K562 (cell line): Measurements from ENCODE around the gene PCDHGB2. TPM values are rescaled to one million over a fixed set of nuclear protein-coding genes. Genes with fewer than 3 reads are reported as not detected.

Experiments used
- ATAC-seq: fragments of 200-7000 bp; cut with Tn5 transposase; 3 replicates; pipeline ENCODE4 v1.9.1; 2020; ENCODE audit warnings: moderate library complexity
- BruUV-seq: library from RNA; stranded (reverse); fragments of 400-500 nt; replicated peaks from 2 replicates; lab custom pipeline; 2021; lab: Mats Ljungman, UMichigan
- CTCF ChIA-PET: fragments of 300-600 bp; formaldehyde crosslinking; extraction: SDS; loops from one replicate; lab custom pipeline; 2021; ENCODE audit warnings: low intra/inter-chr PET ratio; lab: Yijun Ruan, JAX
- POLR2A ChIA-PET: fragments of 300-600, 350-650 bp; sonication (Branson Sonifier 250); formaldehyde crosslinking; extraction: SDS; loops from one replicate; lab custom pipeline; 2021; ENCODE audit warnings: antibody characterized with exemption, inconsistent platforms; lab: Yijun Ruan, JAX
- DNase-seq, 4 experiments: peaks; one replicate each; pipeline versions ENCODE4 v3.0.0 to v3.0.0-alpha.2; 2011 to 2018; ENCODE audit warnings: low spot score in 3 of 4, mixed read lengths in 3 of 4; ENCODE audit errors: extremely low read depth in 1 of 4
- FAIRE-seq: peaks from 2 replicates; lab custom pipeline; 2011; peaks lifted over from hg19 to GRCh38; lab: Jason Lieb, UNC
- H2AFZ ChIP-seq: 2 replicates; pipeline ENCODE4 v1.6.0; 2011; ENCODE audit warnings: low read depth, low read length, control low read depth, inconsistent platforms
- H3K27ac ChIP-seq: fragments of 200-600 bp; 3 replicates; pipeline ENCODE4 v1.8.0; 2011; ENCODE audit warnings: low read depth, mild to moderate bottlenecking, control low read depth, inconsistent platforms, low read length, moderate library complexity, mixed read lengths; ENCODE audit errors: extremely low read depth
- H3K27me3 ChIP-seq, 2 experiments: fragments of 300-600 bp in 1 of 2; 2 replicates in 1 of 2; 3 replicates in 1 of 2; pipeline versions ENCODE4 v1.6.0 to v1.8.0; 2011; ENCODE audit warnings: inconsistent platforms in 2 of 2, low read length in 2 of 2, mild to moderate bottlenecking in 1 of 2, mixed read lengths in 1 of 2, moderate library complexity in 1 of 2; ENCODE audit not compliant: control insufficient read depth in 2 of 2, insufficient read depth in 2 of 2
- H3K36me3 ChIP-seq: fragments of 300-600 bp; 3 replicates; pipeline ENCODE4 v1.8.0; 2011; ENCODE audit warnings: mild to moderate bottlenecking, low read length, inconsistent platforms; ENCODE audit not compliant: control insufficient read depth, insufficient read depth
- H3K4me1 ChIP-seq, 2 experiments: fragments of 200-600 bp in 1 of 2; replicated peaks in 1 of 2; 2 replicates in 1 of 2; 3 replicates in 1 of 2; pipeline versions ENCODE4 v1.5.1 to v1.8.0; 2011; ENCODE audit warnings: inconsistent platforms in 2 of 2, low read length in 2 of 2, mild to moderate bottlenecking in 1 of 2, mixed read lengths in 1 of 2, moderate library complexity in 1 of 2; ENCODE audit not compliant: control insufficient read depth in 2 of 2, insufficient read depth in 2 of 2
- H3K4me2 ChIP-seq: 2 replicates; pipeline ENCODE4 v1.6.1; 2011; ENCODE audit warnings: low read length, control low read depth, inconsistent platforms, mixed read lengths; ENCODE audit not compliant: insufficient read depth
- H3K4me3 ChIP-seq: fragments of 200-600 bp; sonication (generic), shearing (Covaris generic); 2 replicates; pipeline ENCODE4 v1.5.1; 2016; ENCODE audit warnings: control low read depth, inconsistent platforms
- H3K79me2 ChIP-seq: fragments of 200-600 bp; 3 replicates; pipeline ENCODE4 v1.8.0; 2011; ENCODE audit warnings: low read length, inconsistent platforms; ENCODE audit not compliant: control insufficient read depth, insufficient read depth
- H3K9ac ChIP-seq, 2 experiments: 2 replicates each; pipeline versions ENCODE4 v1.6.0 to v1.6.1; 2011; ENCODE audit warnings: low read depth in 2 of 2, low read length in 2 of 2, control low read depth in 1 of 2, inconsistent platforms in 1 of 2, mild to moderate bottlenecking in 1 of 2, mixed read lengths in 1 of 2; ENCODE audit not compliant: insufficient read depth in 1 of 2
- H3K9me1 ChIP-seq: one replicate; pipeline ENCODE4 v1.6.0; 2011; ENCODE audit warnings: inconsistent platforms, mild to moderate bottlenecking, low read length, moderate library complexity; ENCODE audit not compliant: control insufficient read depth, insufficient read depth
- H3K9me3 ChIP-seq: replicated peaks from 2 replicates; pipeline ENCODE4 v1.5.1; 2011; ENCODE audit warnings: low read depth, low read length, inconsistent platforms; ENCODE audit not compliant: control insufficient read depth, insufficient read depth
- H4K20me1 ChIP-seq: replicated peaks from 2 replicates; pipeline ENCODE4 v1.6.1; 2011; ENCODE audit warnings: low read length, inconsistent platforms, mixed read lengths; ENCODE audit not compliant: control insufficient read depth, insufficient read depth
- CBFA2T2 ChIP-seq: fragments of 450-650 bp; conservative IDR thresholded peaks from 2 replicates; pipeline ENCODE4 v1.6.1; 2017; ENCODE audit warnings: mild to moderate bottlenecking
- NR1H2 ChIP-seq: sonication (generic); formaldehyde crosslinking; IDR thresholded peaks from 2 replicates; pipeline ENCODE4 v1.4.0; 2020; ENCODE audit warnings: mild to moderate bottlenecking, missing genetic modification reagents
- POLR2AphosphoS5 ChIP-seq: IDR thresholded peaks from 2 replicates; pipeline ENCODE4 v1.6.1; 2011; ENCODE audit warnings: mild to moderate bottlenecking, low read depth, low read length, moderate library complexity; ENCODE audit not compliant: control insufficient read depth, insufficient read depth
- PURB ChIP-seq: sonication (generic); formaldehyde crosslinking; IDR thresholded peaks from 2 replicates; pipeline ENCODE4 v1.9.0; 2021; ENCODE audit warnings: low read depth, mild to moderate bottlenecking, missing genetic modification reagents
- RAD21 ChIP-seq, 2 experiments: fragments of 250-450 bp in 1 of 2; fragments of 450-650 bp in 1 of 2; sonication (Bioruptor Pico) in 1 of 2; formaldehyde crosslinking in 1 of 2; IDR thresholded peaks in 1 of 2; conservative IDR thresholded peaks in 1 of 2; 2 replicates each; pipeline versions ENCODE4 v1.4.0 to v1.8.0; 2020 to 2022; ENCODE audit warnings: mild to moderate bottlenecking in 2 of 2, moderate library complexity in 1 of 2
- TAF9B ChIP-seq: fragments of 450-650 bp; IDR thresholded peaks from 2 replicates; pipeline ENCODE4 v1.6.1; 2018; ENCODE audit warnings: mild to moderate bottlenecking; ENCODE audit not compliant: partially characterized antibody
- TCF3 ChIP-seq: sonication (generic); formaldehyde crosslinking; IDR thresholded peaks from 2 replicates; pipeline ENCODE4 v1.4.0; 2020; ENCODE audit warnings: mild to moderate bottlenecking, missing genetic modification reagents
- YY1 ChIP-seq, 3 experiments: IDR thresholded peaks; 2 replicates each; pipeline ENCODE4 v1.6.1; 2011; ENCODE audit warnings: low read length in 2 of 3, mild to moderate bottlenecking in 2 of 3, moderate library complexity in 2 of 3, borderline replicate concordance in 1 of 3, control low read depth in 1 of 3, low read depth in 1 of 3; ENCODE audit not compliant: insufficient read depth in 3 of 3, insufficient replicate concordance in 2 of 3, control insufficient read depth in 1 of 3, insufficient read length in 1 of 3; ENCODE audit errors: extremely low read depth in 1 of 3
- ZNF57 ChIP-seq: fragments of 450-650 bp; formaldehyde crosslinking; IDR thresholded peaks from 2 replicates; pipeline ENCODE4 v1.4.0; 2020; ENCODE audit warnings: mild to moderate bottlenecking, moderate library complexity
- WGBS: fragments of 100-300 bp; shearing (Covaris generic); methylation state at CpG from one replicate; pipeline ENCODE4 v1.1.6; 2016; ENCODE audit warnings: low coverage, mixed read lengths; ENCODE audit not compliant: insufficient coverage; ENCODE audit errors: missing lambda C conversion rate; 5-methylcytosine and 5-hydroxymethylcytosine counted together
- in situ Hi-C: fragments of 300-500 bp; cut with MboI; formaldehyde crosslinking; loops from 4 replicates; pipeline ENCODE4 v1.15.0; 2018; ENCODE audit warnings: inconsistent platforms, mixed read lengths
- intact Hi-C: fragments of 100-400 bp; cut with micrococcal nuclease; formaldehyde crosslinking; loops from 2 replicates; pipeline ENCODE4 v1.14.2; 2022
- polyA plus RNA-seq, 8 experiments: library from polyadenylated mRNA; depleted of rRNA in 4 of 8; stranded (reverse) in 5 of 8; unstranded in 3 of 8; fragments of >200 nt; fragmentation: Nextera tagmentation in 2 of 8; fragmentation: Illumina TruSeq in 1 of 8; extraction: Ambion mirVana in 2 of 8; extraction: Trizol in 1 of 8; gene quantifications; 2 replicates each; pipeline versions ENCODE4 v1.2.1 to v1.2.3, GENCODE V29; 2011 to 2014; ENCODE audit warnings: inconsistent platforms in 1 of 8, missing spikeins in 1 of 8
- total RNA-seq, 7 experiments: library from RNA; depleted of rRNA in 6 of 7; stranded (reverse); fragments of >200 nt in 6 of 7; fragmentation: Illumina TruSeq in 2 of 7; extraction: Trizol in 2 of 7; gene quantifications; 2 replicates each; pipeline versions ENCODE4 v1.2.1 to v1.2.3, GENCODE V29; 2011 to 2021; ENCODE audit warnings: low replicate concordance in 1 of 7
- TF ChIP-seq, protein P1 (sequence below): sonication (generic); formaldehyde crosslinking; IDR thresholded peaks from 2 replicates; pipeline ENCODE4 v1.8.1; 2022; ENCODE audit warnings: missing genetic modification reagents

The PCDHGB2 gene
- total and polyA plus RNA-seq, 9 of the 15 experiments (the other 6 are each of a cell fraction or from before 2014, with no cell fraction given): 0.06 to 0.54 (median 0.29) TPM; not detected in 1

DNA sequence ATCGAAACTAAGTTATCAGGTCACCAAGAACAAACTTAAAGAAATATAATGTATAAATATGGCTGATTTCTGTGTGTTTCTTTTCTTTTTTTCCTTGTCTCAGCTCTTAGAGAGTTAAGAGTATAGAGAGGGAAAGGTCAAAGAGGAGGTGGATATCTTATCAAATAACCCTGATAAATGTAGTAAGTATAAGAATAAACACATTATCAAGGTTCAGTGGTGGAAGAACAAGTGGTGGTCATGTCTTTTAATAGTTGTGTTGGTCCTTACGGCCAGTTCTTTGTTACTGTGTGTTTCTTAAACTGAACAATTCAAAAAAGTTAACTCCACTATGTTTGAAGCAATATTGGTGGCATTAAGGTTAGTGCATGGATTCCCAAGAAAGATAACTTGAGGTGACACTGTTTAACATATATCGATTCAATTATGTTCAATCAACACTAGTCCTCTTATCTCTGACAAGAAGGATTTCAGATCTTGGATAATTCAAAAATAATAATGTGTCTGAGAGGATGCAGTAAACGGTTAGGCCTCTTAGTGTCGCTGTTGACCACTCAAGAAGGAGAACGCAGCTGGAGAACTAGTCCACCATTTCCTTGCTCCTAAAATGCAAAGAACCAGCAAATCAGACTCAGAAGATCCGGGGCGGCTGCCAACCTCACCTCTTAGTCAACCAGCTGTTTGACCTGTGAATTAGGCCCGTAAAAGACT lies 16.4 kb upstream of the PCDHGB2 start, which contains the start of gene PCDHGA3:
PCDHGA3 (plus strand) TSS at position 588 of the 711 bp plus-strand sequence. CDS start 205 bp downstream, outside the sequence.
- ATAC-seq: peak; percentile 80
- intact Hi-C loops: loop anchor here (5.0 kb wide), 1 partner anchor 169 kb away; no protein-coding TSS in a partner anchor
- no TSS peak for BruUV-seq
- H3K4me3 ChIP-seq: peak within 1 kb of the TSS; percentile 40
- no peaks in the 10 kb centered on the region for H3K9me3 ChIP-seq
- peaks cover 0 to 9% of the 10 kb centered on the region in 2 experiments; a peak in 3 of 5 replicates for H3K4me1 ChIP-seq
- H4K20me1 ChIP-seq: no peaks in the 10 kb centered on the region
- FAIRE-seq: peak; percentile 69
- no peaks in the 10 kb centered on the region for H3K36me3 ChIP-seq
- in situ Hi-C loops: no loop called here
- peak within 1 kb of the TSS; percentile 89 for H2AFZ ChIP-seq
- H3K9ac ChIP-seq: peak within 1 kb of the TSS; percentile 37 to 39
- no peaks in the 10 kb centered on the region for H3K9me1 ChIP-seq
- peak within 1 kb of the TSS; percentile 72 for H3K4me2 ChIP-seq
- ChIA-PET CTCF (interaction anchor here (0.7 to 2.0 kb wide), 4 partner anchors 20 to 217 kb away, joined by 3 to 4 read pairs (median 4); no protein-coding TSS in a partner anchor), POLR2A (interaction anchor here (1.1 kb wide), 1 partner anchor 221 kb away, joined by 4 read pairs; no protein-coding TSS in a partner anchor)
- DNase-seq: peak; percentile 48 to 67 (median 50)
- H3K27ac ChIP-seq: no peak within 1 kb of the TSS
- no peaks in the 10 kb centered on the region for H3K79me2 ChIP-seq
- peaks cover 10 to 26% of the 10 kb centered on the region in 2 experiments; a peak in 4 of 5 replicates for H3K27me3 ChIP-seq
- WGBS: 5% methylated on average over 9 of the region's 9 CpGs
- TF ChIP-seq TAF9B: no peak
- TF ChIP-seq CBFA2T2: no peak
- TF ChIP-seq ZNF57 (CRISPR knock-in tag): no peak
- peak; percentile 22 to 53; a peak in 3 of 4 replicates for TF ChIP-seq RAD21 (CRISPR knock-in tag; conservative IDR thresholded peaks at IDR 0.05 in 1 of 2, IDR thresholded peaks at IDR 0.05 in 1 of 2)
- peak in 1 of 3 experiments; percentile 73 for TF ChIP-seq YY1 (IDR thresholded peaks at IDR 0.05; ENCODE audit: borderline replicate concordance in 1 of 3, control insufficient read depth in 1 of 3, extremely low read depth in 1 of 3, insufficient read depth in 3 of 3, insufficient read length in 1 of 3, insufficient replicate concordance in 2 of 3, low read depth in 1 of 3, low read length in 2 of 3)
- TF ChIP-seq NR1H2: no peak
- no peak for TF ChIP-seq TCF3 (CRISPR knock-in tag)
- no peak for TF ChIP-seq PURB
- TF ChIP-seq POLR2AphosphoS5: no peak
- TF ChIP-seq, protein P1, sequence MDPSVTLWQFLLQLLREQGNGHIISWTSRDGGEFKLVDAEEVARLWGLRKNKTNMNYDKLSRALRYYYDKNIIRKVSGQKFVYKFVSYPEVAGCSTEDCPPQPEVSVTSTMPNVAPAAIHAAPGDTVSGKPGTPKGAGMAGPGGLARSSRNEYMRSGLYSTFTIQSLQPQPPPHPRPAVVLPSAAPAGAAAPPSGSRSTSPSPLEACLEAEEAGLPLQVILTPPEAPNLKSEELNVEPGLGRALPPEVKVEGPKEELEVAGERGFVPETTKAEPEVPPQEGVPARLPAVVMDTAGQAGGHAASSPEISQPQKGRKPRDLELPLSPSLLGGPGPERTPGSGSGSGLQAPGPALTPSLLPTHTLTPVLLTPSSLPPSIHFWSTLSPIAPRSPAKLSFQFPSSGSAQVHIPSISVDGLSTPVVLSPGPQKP: no peak
